ENCODE measurements around the gene ARMC6. TPM values are rescaled to one million over a fixed set of nuclear protein-coding genes. Genes with fewer than 3 reads are reported as not detected.
A peak's percentile ranks its signal among the peaks of the same experiment; 100 is the strongest.

ARMC6 gene
- total and polyA plus RNA-seq, 4 donors: 23.9 to 38.3 (median 29.9) TPM

- TF ChIP-seq ATF3 (IDR thresholded peaks at IDR 0.05) (no peak), CTCF (IDR thresholded peaks at IDR 0.05; ENCODE audit: low read depth, low read length, missing input control) (no peak)
Measured at GRCh38 chr19:19050731-19051130, 17.3 kb downstream of the ARMC6 start (continued).

GRCh38 chr19:19051478-19052213 lies 18.2 kb downstream of the ARMC6 start:
- WGBS: 55% methylated on average over 20 of the region's 20 CpGs
- DNase-seq (ENCODE audit: low spot score): no peak
- Histone ChIP-seq H3K27me3 (ENCODE audit: control insufficient read depth in 4 of 4, insufficient read depth in 4 of 4, low read length in 3 of 4) (no peaks in the 10 kb centered on the region), H3K4me3 (ENCODE audit: low read depth in 1 of 3, low read length in 3 of 3) (peak overlapping the region; percentile 35 to 45 (median 43)), H3K36me3 (ENCODE audit: control insufficient read depth in 4 of 4, insufficient read depth in 3 of 4, low read depth in 1 of 4, low read length in 3 of 4) (peaks cover 0 to 11% (median 7%) of the 10 kb centered on the region in 4 donors), H3K9ac (ENCODE audit: low read depth in 1 of 2, low read length in 2 of 2) (peak overlapping the region; percentile 9 to 76), H3K9me3 (ENCODE audit: control insufficient read depth in 4 of 4, low read length in 3 of 4) (no peaks in the 10 kb centered on the region), H3K4me1 (ENCODE audit: control insufficient read depth in 4 of 4, insufficient read depth in 4 of 4, low read length in 3 of 4) (peaks cover 1 to 67% (median 40%) of the 10 kb centered on the region in 4 donors), H3K27ac (ENCODE audit: low read depth in 1 of 2, low read length in 2 of 2) (peak overlapping the region; percentile 83 to 97)
- TF ChIP-seq EGR1 (IDR thresholded peaks at IDR 0.05; ENCODE audit: low read depth in 2 of 2) (no peak), FOXA1 (IDR thresholded peaks at IDR 0.05) (no peak), YY1 (IDR thresholded peaks at IDR 0.05) (peak; percentile 97), HNF4G (IDR thresholded peaks at IDR 0.05) (no peak), ZBTB33 (IDR thresholded peaks at IDR 0.05) (no peak), HNF4A (conservative IDR thresholded peaks at IDR 0.05) (peak; percentile 85 to 88), JUND (IDR thresholded peaks at IDR 0.05) (peak in 1 of 2 donors; percentile 58), RXRA (IDR thresholded peaks at IDR 0.05) (peak; percentile 90 to 91), CTCF (IDR thresholded peaks at IDR 0.05; ENCODE audit: low read depth, low read length, missing input control) (no peak), FOXA2 (IDR thresholded peaks at IDR 0.05) (no peak), NR2F2 (IDR thresholded peaks at IDR 0.05) (peak; percentile 43), GABPA (IDR thresholded peaks at IDR 0.05 in 1 of 2, conservative IDR thresholded peaks at IDR 0.05 in 1 of 2) (peak in 1 of 2 donors; percentile 64), SP1 (IDR thresholded peaks at IDR 0.05) (peak; percentile 66), MAX (IDR thresholded peaks at IDR 0.05) (no peak), RAD21 (IDR thresholded peaks at IDR 0.05) (peak in 1 of 2 donors; percentile 40), REST (IDR thresholded peaks at IDR 0.05) (no peak), ATF3 (IDR thresholded peaks at IDR 0.05) (peak; percentile 75), TAF1 (conservative IDR thresholded peaks at IDR 0.05) (no peak)
